Prostate gland (tissue), 2 donors: ENCODE results near the gene DBN1.

Source experiments
- POLR2A ChIP-seq: fragments of 450-650 bp; IDR thresholded peaks from one replicate; pipeline ENCODE4 v1.6.1; 2016; ENCODE audit warnings: antibody characterized with exemption, mild to moderate bottlenecking
- POLR2AphosphoS5 ChIP-seq: sonication (generic); formaldehyde crosslinking; IDR thresholded peaks from one replicate; pipeline ENCODE4 v1.6.1; 2017; ENCODE audit warnings: antibody characterized with exemption
- TF ChIP-seq, protein P1 (sequence below), 4 experiments: fragments of 200-600 bp in 2 of 4; fragments of 450-650 bp in 2 of 4; sonication (generic) in 2 of 4; IDR thresholded peaks; 1 replicate in 3 of 4; 2 replicates in 1 of 4; pipeline ENCODE4 v1.5.1; 2016 to 2019; ENCODE audit warnings: antibody characterized with exemption in 4 of 4, mild to moderate bottlenecking in 2 of 4, moderate library complexity in 2 of 4

GRCh38 chr5:177455661-177456590 is 17.5 kb downstream of the DBN1 start:
- TF ChIP-seq POLR2AphosphoS5 (peak; percentile 37), POLR2A (no peak)
- TF ChIP-seq, protein P1, sequence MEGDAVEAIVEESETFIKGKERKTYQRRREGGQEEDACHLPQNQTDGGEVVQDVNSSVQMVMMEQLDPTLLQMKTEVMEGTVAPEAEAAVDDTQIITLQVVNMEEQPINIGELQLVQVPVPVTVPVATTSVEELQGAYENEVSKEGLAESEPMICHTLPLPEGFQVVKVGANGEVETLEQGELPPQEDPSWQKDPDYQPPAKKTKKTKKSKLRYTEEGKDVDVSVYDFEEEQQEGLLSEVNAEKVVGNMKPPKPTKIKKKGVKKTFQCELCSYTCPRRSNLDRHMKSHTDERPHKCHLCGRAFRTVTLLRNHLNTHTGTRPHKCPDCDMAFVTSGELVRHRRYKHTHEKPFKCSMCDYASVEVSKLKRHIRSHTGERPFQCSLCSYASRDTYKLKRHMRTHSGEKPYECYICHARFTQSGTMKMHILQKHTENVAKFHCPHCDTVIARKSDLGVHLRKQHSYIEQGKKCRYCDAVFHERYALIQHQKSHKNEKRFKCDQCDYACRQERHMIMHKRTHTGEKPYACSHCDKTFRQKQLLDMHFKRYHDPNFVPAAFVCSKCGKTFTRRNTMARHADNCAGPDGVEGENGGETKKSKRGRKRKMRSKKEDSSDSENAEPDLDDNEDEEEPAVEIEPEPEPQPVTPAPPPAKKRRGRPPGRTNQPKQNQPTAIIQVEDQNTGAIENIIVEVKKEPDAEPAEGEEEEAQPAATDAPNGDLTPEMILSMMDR (IDR thresholded peaks at IDR 0.05): peak; percentile 75 to 98 (median 90)
